ENCODE data around the gene MSI2. TPM values are rescaled to one million over a fixed set of nuclear protein-coding genes. Genes with fewer than 3 reads are reported as not detected.
A peak's percentile ranks its signal among the peaks of the same experiment; 100 is the strongest.

MSI2 gene
- total RNA-seq, 2 experiments from 2014 or later: 131 to 164 TPM

DNA sequence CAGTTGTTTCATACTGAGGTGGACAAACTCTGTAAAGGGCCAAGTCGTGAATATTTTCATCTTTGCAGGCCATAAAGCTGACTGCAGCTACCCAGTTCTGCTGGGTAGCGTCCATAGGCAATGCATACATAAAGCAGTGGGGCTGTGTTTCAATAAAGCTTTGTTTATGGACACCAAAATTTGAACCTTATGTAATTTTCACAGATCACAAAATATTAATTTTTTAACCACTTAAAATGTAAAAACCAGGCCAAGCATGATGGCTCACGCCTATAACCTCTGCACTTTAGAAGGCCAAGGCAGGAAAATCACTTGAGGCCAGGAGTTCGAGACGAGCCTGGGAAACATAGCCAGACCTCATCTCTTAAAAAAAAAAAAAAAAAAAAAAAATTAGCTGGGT is 340.8 kb downstream of the MSI2 start:
- Histone ChIP-seq H3K4me1 (ENCODE audit: insufficient read depth, low read length, poor library complexity, severe bottlenecking) (peaks cover 41% of the 10 kb centered on the region), H3K79me2 (ENCODE audit: insufficient read depth, low read depth, low read length) (no peaks in the 10 kb centered on the region), H2AFZ (ENCODE audit: low read length) (no peak overlapping the region), H3K9me2 (ENCODE audit: insufficient read depth, low read length) (no peaks in the 10 kb centered on the region), H3K4me3 (ENCODE audit: low read depth, low read length, poor library complexity, severe bottlenecking) (no peak overlapping the region), H4K20me1 (ENCODE audit: insufficient read depth, low read length) (no peaks in the 10 kb centered on the region), H3K36me3 (ENCODE audit: insufficient read depth, low read length) (peaks cover 5% of the 10 kb centered on the region), H3K27ac (ENCODE audit: low read depth, low read length, poor library complexity, severe bottlenecking) (no peak overlapping the region), H3K9me3 (ENCODE audit: low read length) (no peaks in the 10 kb centered on the region), H3K4me2 (ENCODE audit: low read length) (no peak overlapping the region)
- BruUV-seq (replicated peaks): no TSS peak
- CTCF ChIA-PET (ENCODE audit: unreplicated experiment): interaction anchor here (0.8 to 1.0 kb wide), 2 partner anchors 47 to 75 kb away, joined by 3 to 5 read pairs; no protein-coding TSS in a partner anchor
- no peak for DNase-seq (ENCODE audit: low spot score)
- intact Hi-C loops (cut with micrococcal nuclease; ENCODE audit: unreplicated experiment): loop anchor here (5.0 kb wide), 1 partner anchor 140 kb away; no protein-coding TSS in a partner anchor
- TF ChIP-seq, protein P1, sequence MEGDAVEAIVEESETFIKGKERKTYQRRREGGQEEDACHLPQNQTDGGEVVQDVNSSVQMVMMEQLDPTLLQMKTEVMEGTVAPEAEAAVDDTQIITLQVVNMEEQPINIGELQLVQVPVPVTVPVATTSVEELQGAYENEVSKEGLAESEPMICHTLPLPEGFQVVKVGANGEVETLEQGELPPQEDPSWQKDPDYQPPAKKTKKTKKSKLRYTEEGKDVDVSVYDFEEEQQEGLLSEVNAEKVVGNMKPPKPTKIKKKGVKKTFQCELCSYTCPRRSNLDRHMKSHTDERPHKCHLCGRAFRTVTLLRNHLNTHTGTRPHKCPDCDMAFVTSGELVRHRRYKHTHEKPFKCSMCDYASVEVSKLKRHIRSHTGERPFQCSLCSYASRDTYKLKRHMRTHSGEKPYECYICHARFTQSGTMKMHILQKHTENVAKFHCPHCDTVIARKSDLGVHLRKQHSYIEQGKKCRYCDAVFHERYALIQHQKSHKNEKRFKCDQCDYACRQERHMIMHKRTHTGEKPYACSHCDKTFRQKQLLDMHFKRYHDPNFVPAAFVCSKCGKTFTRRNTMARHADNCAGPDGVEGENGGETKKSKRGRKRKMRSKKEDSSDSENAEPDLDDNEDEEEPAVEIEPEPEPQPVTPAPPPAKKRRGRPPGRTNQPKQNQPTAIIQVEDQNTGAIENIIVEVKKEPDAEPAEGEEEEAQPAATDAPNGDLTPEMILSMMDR (conservative IDR thresholded peaks at IDR 0.05; ENCODE audit: low read length): no peak
- TF ChIP-seq EZH2phosphoT487 (IDR thresholded peaks at IDR 0.05; ENCODE audit: borderline replicate concordance, low read depth, low read length): no peak
- POLR2A ChIA-PET: interaction anchor here (0.6 to 1.4 kb wide), 3 partner anchors 28 to 355 kb away, joined by 3 to 6 read pairs (median 4); no protein-coding TSS in a partner anchor

DNA sequence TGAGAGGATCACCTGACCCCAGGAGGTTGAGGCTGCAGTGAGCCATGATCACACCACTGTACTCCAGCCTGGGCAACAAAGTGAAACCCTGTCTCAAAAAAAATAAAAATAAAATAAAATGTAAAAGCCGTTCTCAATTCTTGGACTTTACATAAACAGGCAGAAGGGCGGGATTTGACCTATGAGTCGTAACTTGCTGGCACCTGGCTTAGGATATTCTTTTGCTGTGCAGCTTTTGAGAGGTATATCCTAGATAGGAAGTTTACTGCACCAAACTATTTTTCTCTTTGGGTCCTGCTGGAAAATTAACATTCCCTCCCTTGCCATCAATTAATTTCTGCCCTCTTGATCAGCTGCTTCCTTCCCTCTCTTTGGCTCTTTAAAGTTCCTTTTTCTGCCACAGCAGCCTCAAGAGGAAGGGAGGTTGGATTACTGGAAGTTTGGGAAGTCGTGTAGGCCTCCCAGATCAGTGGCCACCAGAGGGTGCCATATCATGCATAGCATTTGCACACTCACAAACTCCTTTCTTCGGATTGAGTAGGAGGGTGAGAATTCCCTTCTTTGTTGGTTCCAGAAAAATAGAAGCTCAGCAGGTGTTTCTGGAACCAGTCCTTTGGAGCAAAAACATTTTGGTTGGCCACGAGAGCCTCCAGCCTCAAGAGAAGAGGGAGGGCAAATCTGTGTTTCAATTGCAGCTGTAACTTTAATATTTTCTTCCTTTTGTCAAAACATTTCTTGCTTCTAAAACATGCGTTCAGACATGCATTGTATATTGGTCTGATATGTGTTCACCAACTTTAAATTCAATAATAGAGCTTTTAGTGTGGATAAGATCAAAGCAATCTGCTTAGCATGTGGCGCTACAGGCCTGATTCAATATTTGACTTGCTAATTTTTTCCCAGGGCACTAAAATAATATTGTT is 341.5 kb downstream of the MSI2 start:
- intact Hi-C loops (cut with micrococcal nuclease; ENCODE audit: unreplicated experiment): loop anchor here (1.0 to 5.0 kb wide), 2 partner anchors 75 to 140 kb away; no protein-coding TSS in a partner anchor
- Histone ChIP-seq H3K27ac (ENCODE audit: low read depth, low read length, poor library complexity, severe bottlenecking) (peak overlapping the region; percentile 3), H4K20me1 (ENCODE audit: insufficient read depth, low read length) (no peaks in the 10 kb centered on the region), H3K9me3 (ENCODE audit: low read length) (no peaks in the 10 kb centered on the region), H3K4me1 (ENCODE audit: insufficient read depth, low read length, poor library complexity, severe bottlenecking) (peaks cover 45% of the 10 kb centered on the region), H3K79me2 (ENCODE audit: insufficient read depth, low read depth, low read length) (no peaks in the 10 kb centered on the region), H3K9me2 (ENCODE audit: insufficient read depth, low read length) (no peaks in the 10 kb centered on the region), H3K4me2 (ENCODE audit: low read length) (no peak overlapping the region), H2AFZ (ENCODE audit: low read length) (no peak overlapping the region), H3K36me3 (ENCODE audit: insufficient read depth, low read length) (peaks cover 5% of the 10 kb centered on the region), H3K4me3 (ENCODE audit: low read depth, low read length, poor library complexity, severe bottlenecking) (no peak overlapping the region)
- BruUV-seq (replicated peaks): TSS peak; percentile 35
- peak; percentile 42 for DNase-seq (ENCODE audit: low spot score)
- POLR2A ChIA-PET: interaction anchor here (0.6 to 2.5 kb wide), 4 partner anchors 27 to 356 kb away, joined by 3 to 6 read pairs (median 5); no protein-coding TSS in a partner anchor
- CTCF ChIA-PET (ENCODE audit: unreplicated experiment): interaction anchor here (0.6 to 1.7 kb wide), 4 partner anchors 25 to 74 kb away, joined by 3 to 8 read pairs (median 4); no protein-coding TSS in a partner anchor
- TF ChIP-seq, protein P1 (conservative IDR thresholded peaks at IDR 0.05; ENCODE audit: low read length): peak; percentile 97
- no peak for TF ChIP-seq EZH2phosphoT487 (IDR thresholded peaks at IDR 0.05; ENCODE audit: borderline replicate concordance, low read depth, low read length)
